WI38 (cell line): ENCODE results near the gene GLUD1.
A peak's percentile ranks its signal among the peaks of the same experiment; 100 is the strongest.
"Not testable (repeated sequence)": the region's sequence is repeated elsewhere in the genome, so short reads cannot be mapped to it uniquely, and the experiment has no call there.

ENCODE experiments used
- H3K4me3 ChIP-seq: 2 replicates; pipeline ENCODE4 v1.5.1; 2011; ENCODE audit warnings: low read depth, mild to moderate bottlenecking, control low read depth, low read length
- CTCF ChIP-seq: IDR thresholded peaks from 2 replicates; pipeline ENCODE4 v1.5.1; 2012; ENCODE audit warnings: low read depth, mild to moderate bottlenecking, control low read depth, low read length

Gene GLUD1

GRCh38 chr10:87089746-87090145 is 4.9 kb downstream of the GLUD1 start:
- H3K4me3 ChIP-seq: no peak overlapping the region
- TF ChIP-seq CTCF: no peak

- no peak overlapping the region for H3K4me3 ChIP-seq
- TF ChIP-seq CTCF: no peak
These were observed 9.1 kb downstream of the GLUD1 start for GRCh38 chr10:87085537-87085936.

DNA sequence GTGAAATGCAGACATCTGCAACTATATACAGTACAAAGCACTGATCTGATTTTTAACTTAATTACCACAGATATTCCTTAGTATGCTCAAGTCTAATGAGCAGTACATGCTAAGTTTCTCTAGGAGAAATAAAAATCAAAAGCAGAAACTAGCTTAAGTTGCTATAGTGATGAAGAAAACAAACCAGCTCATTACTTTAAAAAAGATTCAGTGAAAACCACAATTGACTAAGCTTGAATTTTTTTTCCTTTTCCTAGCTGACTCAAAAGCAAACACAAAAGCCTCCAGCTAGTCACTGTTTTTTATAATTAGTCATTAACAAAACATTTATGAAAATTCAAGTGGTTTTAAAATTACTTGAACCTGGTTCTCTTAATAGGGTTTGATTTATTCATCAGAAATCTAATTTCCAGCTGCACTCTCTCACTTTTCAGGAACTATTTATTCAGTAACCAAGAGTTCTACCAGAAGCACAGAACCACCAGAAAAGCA is 10.3 kb downstream of the GLUD1 start:
- H3K4me3 ChIP-seq: not testable (repeated sequence)

GRCh38 chr10:87083576-87084290 is 10.9 kb downstream of the GLUD1 start:
- 0 out of 2 replicates have a peak overlapping the region, but pooled peaks have one; percentile 14 for H3K4me3 ChIP-seq

DNA sequence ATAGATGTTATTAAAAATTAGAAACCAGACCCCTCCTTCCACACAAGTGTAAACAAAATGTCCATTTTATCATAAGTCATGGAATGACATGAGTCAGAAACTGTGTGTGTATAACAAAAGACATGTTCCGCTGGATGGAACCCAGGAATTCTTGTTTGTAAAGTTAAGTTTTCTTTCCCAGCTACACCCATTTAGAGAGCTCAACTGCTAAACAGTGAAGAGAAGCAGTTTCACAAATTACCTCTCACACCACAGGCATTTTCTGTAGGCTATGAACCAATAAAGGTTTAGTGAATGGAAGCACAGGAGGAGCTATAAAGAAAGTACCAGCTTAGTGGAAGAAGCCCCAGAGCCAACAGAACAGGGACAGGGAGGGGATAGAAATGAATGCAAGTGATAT is 12.4 kb downstream of the GLUD1 start:
- H3K4me3 ChIP-seq: not testable (repeated sequence)

DNA sequence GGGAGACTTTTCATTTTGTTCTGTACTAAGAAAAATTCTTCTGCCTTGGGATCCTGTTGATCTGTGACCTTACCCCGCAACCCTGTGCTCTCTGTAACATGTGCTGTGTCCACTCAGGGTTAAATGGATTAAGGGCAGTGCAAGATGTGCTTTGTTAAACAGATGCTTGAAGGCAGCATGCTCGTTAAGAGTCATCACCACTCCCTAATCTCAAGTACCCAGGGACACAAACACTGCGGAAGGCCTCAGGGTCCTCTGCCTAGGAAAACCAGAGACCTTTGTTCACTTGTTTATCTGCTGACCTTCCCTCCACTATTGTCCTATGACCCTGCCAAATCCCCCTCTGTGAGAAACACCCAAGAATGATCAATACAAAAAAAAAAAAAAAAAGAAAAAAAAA is 13.1 kb downstream of the GLUD1 start:
- H3K4me3 ChIP-seq: not testable (repeated sequence)

- H3K4me3 ChIP-seq: not testable (repeated sequence)
These were observed 14.0 kb downstream of the GLUD1 start for GRCh38 chr10:87080621-87081020.

GRCh38 chr10:87079106-87079836 is 15.4 kb downstream of the GLUD1 start:
- no peak overlapping the region for H3K4me3 ChIP-seq
- TF ChIP-seq CTCF: no peak

- H3K4me3 ChIP-seq: not testable (repeated sequence)
These were observed 18.2 kb downstream of the GLUD1 start for GRCh38 chr10:87076421-87076820.

GRCh38 chr10:87072449-87072848 is 22.2 kb downstream of the GLUD1 start:
- no peak overlapping the region for H3K4me3 ChIP-seq
- no peak for TF ChIP-seq CTCF

- no peak overlapping the region for H3K4me3 ChIP-seq
- no peak for TF ChIP-seq CTCF
These were observed 26.4 kb downstream of the GLUD1 start for GRCh38 chr10:87068281-87068680.
